Measurements from ENCODE around the gene GBF1. TPM values are rescaled to one million over a fixed set of nuclear protein-coding genes. Genes with fewer than 3 reads are reported as not detected.

GBF1 gene
- polyA plus RNA-seq, 1 of the 3 experiments (the other 2 are of a cell fraction): 12.3 TPM

DNA sequence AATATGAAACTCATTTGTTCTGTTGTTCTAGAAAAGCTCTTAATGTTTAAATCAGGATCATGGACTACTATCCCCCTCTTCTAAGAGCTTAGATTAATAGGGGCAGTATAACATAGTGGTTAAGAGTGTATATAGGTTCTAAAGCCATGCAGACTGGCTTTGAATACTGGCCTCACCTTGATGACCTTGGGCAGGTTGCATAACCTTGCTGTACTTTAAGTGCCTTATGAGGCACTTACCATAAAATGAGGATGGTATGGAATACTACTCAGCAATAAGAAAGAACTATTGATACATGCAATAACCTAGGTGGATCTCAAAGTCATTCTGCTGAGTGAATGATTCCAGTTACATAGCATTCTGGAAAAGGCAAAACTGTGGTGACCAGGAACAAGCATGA lies 53.6 kb downstream of the GBF1 start:
- Histone ChIP-seq H3K36me3 (replicated peaks in 1 of 2; ENCODE audit: control insufficient read depth in 1 of 2, insufficient read depth in 2 of 2, low read length in 1 of 2) (peaks cover 0 to 4% of the 10 kb centered on the region in 2 experiments), H3K79me2 (ENCODE audit: insufficient read depth) (peaks cover 50% of the 10 kb centered on the region), H3K27ac (ENCODE audit: low read depth in 2 of 2, low read length in 1 of 2) (no peak overlapping the region), H4K20me1 (ENCODE audit: insufficient read depth) (no peaks in the 10 kb centered on the region; the same call in 1 of the 2 replicates), H3K9me3 (no peaks in the 10 kb centered on the region), H3F3A (replicated peaks; ENCODE audit: insufficient read depth) (peaks cover 15% of the 10 kb centered on the region), H3K9me2 (no peaks in the 10 kb centered on the region), H2AFZ (ENCODE audit: low read depth) (no peak overlapping the region), H3K27me3 (ENCODE audit: insufficient read depth) (no peaks in the 10 kb centered on the region), H3K4me2 (no peak overlapping the region), H3K4me1 (ENCODE audit: control insufficient read depth in 1 of 2, insufficient read depth in 2 of 2, low read depth in 1 of 2, low read length in 1 of 2) (0 out of 4 replicates have a peak, but pooled peaks cover 0 to 4% of the 10 kb centered on the region in 2 experiments), H3K9ac (no peak overlapping the region), H3K4me3 (ENCODE audit: low read depth in 2 of 2, low read length in 1 of 2) (no peak overlapping the region)
- CTCF ChIA-PET: interaction anchor here (0.6 to 1.7 kb wide), 2 partner anchors 12 to 26 kb away, joined by 3 to 6 read pairs; no protein-coding TSS in a partner anchor
- DNase-seq: no peak
- TF ChIP-seq, protein P1, sequence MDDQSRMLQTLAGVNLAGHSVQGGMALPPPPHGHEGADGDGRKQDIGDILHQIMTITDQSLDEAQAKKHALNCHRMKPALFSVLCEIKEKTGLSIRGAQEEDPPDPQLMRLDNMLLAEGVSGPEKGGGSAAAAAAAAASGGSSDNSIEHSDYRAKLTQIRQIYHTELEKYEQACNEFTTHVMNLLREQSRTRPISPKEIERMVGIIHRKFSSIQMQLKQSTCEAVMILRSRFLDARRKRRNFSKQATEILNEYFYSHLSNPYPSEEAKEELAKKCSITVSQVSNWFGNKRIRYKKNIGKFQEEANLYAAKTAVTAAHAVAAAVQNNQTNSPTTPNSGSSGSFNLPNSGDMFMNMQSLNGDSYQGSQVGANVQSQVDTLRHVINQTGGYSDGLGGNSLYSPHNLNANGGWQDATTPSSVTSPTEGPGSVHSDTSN (IDR thresholded peaks at IDR 0.05): no peak
- no peak for TF ChIP-seq TEAD4 (IDR thresholded peaks at IDR 0.05; ENCODE audit: borderline replicate concordance, insufficient read depth)
- TF ChIP-seq, protein P2, sequence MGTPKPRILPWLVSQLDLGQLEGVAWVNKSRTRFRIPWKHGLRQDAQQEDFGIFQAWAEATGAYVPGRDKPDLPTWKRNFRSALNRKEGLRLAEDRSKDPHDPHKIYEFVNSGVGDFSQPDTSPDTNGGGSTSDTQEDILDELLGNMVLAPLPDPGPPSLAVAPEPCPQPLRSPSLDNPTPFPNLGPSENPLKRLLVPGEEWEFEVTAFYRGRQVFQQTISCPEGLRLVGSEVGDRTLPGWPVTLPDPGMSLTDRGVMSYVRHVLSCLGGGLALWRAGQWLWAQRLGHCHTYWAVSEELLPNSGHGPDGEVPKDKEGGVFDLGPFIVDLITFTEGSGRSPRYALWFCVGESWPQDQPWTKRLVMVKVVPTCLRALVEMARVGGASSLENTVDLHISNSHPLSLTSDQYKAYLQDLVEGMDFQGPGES (IDR thresholded peaks at IDR 0.05; ENCODE audit: low read depth, low read length): no peak
- POLR2A ChIA-PET: no interaction called here

DNA sequence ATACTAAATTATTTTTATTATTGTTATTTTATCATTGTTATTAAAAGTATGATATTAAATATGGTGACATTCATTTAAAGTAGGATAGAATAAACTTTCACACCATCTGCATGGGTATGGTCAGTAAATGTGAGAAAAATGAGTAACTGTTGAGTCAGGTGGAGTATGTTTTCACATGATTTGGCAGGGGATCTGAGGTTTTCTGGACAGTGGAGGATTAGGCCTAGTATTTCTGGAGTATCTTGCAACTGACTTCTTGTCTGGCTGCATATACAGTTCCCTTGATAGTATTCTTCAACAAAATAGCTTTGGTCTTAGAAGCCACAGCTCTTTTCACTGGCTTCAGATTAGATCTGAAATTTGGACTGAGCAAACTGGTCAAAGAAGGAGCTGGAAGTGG lies 54.5 kb downstream of the GBF1 start:
- Histone ChIP-seq H3K4me2 (peak overlapping the region; percentile 16; the same call in 1 of the 2 replicates), H3K9me2 (no peaks in the 10 kb centered on the region), H3K79me2 (ENCODE audit: insufficient read depth) (peaks cover 58% of the 10 kb centered on the region), H3K4me3 (ENCODE audit: low read depth in 2 of 2, low read length in 1 of 2) (no peak overlapping the region), H3K4me1 (ENCODE audit: control insufficient read depth in 1 of 2, insufficient read depth in 2 of 2, low read depth in 1 of 2, low read length in 1 of 2) (0 out of 4 replicates have a peak, but pooled peaks cover 0 to 4% of the 10 kb centered on the region in 2 experiments), H3K27ac (ENCODE audit: low read depth in 2 of 2, low read length in 1 of 2) (peak overlapping the region in 1 of 2 experiments; percentile 52; a peak in 2 of 4 replicates), H4K20me1 (ENCODE audit: insufficient read depth) (no peaks in the 10 kb centered on the region; the same call in 1 of the 2 replicates), H3K9ac (peak overlapping the region; percentile 22; the same call in 1 of the 2 replicates), H3K9me3 (no peaks in the 10 kb centered on the region), H2AFZ (ENCODE audit: low read depth) (no peak overlapping the region), H3K27me3 (ENCODE audit: insufficient read depth) (no peaks in the 10 kb centered on the region), H3F3A (replicated peaks; ENCODE audit: insufficient read depth) (peaks cover 15% of the 10 kb centered on the region), H3K36me3 (replicated peaks in 1 of 2; ENCODE audit: control insufficient read depth in 1 of 2, insufficient read depth in 2 of 2, low read length in 1 of 2) (peaks cover 0 to 4% of the 10 kb centered on the region in 2 experiments)
- no peak for DNase-seq
- CTCF ChIA-PET: interaction anchor here (1.1 to 1.5 kb wide), 3 partner anchors 28 to 94 kb away, joined by 3 to 7 read pairs (median 4); no protein-coding TSS in a partner anchor
- POLR2A ChIA-PET: no interaction called here
- TF ChIP-seq, protein P3, sequence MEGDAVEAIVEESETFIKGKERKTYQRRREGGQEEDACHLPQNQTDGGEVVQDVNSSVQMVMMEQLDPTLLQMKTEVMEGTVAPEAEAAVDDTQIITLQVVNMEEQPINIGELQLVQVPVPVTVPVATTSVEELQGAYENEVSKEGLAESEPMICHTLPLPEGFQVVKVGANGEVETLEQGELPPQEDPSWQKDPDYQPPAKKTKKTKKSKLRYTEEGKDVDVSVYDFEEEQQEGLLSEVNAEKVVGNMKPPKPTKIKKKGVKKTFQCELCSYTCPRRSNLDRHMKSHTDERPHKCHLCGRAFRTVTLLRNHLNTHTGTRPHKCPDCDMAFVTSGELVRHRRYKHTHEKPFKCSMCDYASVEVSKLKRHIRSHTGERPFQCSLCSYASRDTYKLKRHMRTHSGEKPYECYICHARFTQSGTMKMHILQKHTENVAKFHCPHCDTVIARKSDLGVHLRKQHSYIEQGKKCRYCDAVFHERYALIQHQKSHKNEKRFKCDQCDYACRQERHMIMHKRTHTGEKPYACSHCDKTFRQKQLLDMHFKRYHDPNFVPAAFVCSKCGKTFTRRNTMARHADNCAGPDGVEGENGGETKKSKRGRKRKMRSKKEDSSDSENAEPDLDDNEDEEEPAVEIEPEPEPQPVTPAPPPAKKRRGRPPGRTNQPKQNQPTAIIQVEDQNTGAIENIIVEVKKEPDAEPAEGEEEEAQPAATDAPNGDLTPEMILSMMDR (IDR thresholded peaks at IDR 0.05): no peak
- TF ChIP-seq EP300 (IDR thresholded peaks at IDR 0.05; ENCODE audit: borderline replicate concordance in 1 of 2, low read depth in 1 of 2, low read length in 1 of 2) (no peak), FOSL2 (IDR thresholded peaks at IDR 0.05; ENCODE audit: borderline replicate concordance, low read depth) (0 out of 2 replicates have a peak, but pooled peaks have one; percentile 2)
